Activated effector memory CD4-positive, alpha-beta T cell treated with Interleukin-2 at 50 U/mL for 16 hours (primary cell): ENCODE data around the gene SLC25A13.
"Not testable (repeated sequence)": the region's sequence is repeated elsewhere in the genome, so short reads cannot be mapped to it uniquely, and the experiment has no call there.

ENCODE experiments used
- DNase-seq: peaks from one replicate; pipeline ENCODE4 v3.0.0-alpha.2; 2020

Gene SLC25A13

DNA sequence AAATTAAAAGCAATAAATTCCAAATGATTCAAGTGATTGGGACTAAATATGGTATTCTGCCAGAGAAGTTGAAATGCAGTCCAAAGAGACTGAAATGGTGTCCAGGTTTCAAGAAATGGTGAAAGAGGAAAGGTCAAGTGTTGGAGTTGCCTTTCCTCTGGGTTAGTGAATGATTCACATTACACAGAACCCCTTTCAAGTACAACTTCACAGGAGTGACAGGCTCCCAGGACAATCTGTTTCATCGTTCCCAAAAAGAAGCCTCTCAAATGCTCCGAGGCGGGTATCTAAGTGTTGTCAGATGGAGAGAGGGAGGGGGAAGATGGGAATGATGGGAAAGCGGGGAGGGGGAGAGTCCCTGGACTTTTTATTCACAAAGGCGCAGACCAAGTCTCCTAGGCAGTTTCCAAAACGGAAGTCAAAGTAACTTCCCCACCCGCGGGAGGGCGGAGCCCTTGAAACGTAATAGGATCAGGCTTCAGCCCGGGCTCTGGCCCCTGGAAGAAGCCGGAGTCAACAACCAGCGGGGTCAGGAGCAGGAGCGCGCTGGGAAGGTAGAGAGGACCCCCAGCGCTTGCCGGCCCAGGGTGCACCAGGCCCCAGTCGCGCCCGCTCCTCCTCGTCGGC, 754 bp downstream of the SLC25A13 start:
- DNase-seq: peak; percentile 36

DNA sequence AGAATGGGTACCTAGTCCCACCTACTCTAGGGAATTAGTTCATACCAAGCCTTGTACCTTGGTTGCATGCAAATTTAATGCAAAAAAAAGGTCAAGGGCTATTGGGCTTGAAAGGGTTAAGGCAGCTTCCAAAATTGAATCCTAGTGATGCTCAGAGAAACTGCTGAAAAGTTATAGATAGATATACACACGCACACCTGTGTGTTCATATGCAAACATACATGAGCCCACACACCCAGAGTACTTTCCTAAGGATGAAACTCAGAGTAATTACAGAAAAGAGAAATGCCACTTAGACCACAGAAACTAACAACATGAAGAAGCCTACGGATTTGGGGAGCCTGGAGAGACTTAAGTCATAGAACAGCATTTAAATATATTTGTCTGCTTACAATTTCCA, 1.5 kb downstream of the SLC25A13 start:
- DNase-seq: no peak

DNA sequence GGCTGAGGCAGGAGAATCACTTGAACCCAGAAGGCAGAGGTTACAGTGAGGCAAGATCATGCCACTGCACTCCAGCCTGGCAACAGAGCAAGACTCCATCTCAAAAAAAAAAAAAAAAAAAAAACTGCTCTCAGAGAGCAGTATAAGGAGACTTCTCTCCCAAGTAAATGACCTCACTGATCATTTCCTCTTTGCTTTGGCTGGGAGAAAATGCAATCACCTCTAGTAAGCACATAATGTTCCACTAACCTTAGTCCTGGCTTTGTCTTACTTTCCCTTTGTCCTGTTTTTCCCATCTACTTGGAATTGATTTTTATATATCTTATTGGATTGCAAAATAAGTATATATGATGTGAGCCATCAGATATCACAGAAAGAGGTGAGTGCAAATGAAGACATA, 2.5 kb downstream of the SLC25A13 start:
- no peak for DNase-seq

- no peak for DNase-seq
Measured at GRCh38 chr7:96316949-96317348, 4.9 kb downstream of the SLC25A13 start.

GRCh38 chr7:96315125-96315512, 6.8 kb downstream of the SLC25A13 start:
- DNase-seq: no peak

- DNase-seq: no peak
Measured at GRCh38 chr7:96314402-96315124, 7.3 kb downstream of the SLC25A13 start.

- DNase-seq: no peak
Measured at GRCh38 chr7:96313940-96314339, 8.0 kb downstream of the SLC25A13 start.

DNA sequence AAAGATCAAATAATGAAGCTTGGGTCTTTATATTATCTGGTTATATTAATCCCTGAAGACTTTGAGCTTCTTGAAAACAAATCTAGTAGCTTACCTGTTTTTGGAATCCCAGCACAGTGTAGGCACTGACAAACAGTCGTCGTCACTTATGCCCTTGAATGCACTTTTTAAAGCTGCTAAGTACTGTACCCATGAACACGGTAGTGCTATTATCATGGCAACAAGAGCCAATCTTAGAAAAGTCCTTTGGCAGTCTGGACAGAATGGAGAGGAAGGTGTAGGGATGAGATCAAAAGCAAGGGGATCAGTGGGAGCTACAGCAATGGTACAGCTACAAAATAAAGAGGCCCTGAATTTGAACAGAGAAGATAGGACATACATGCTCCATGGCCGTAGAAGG, 9.4 kb downstream of the SLC25A13 start:
- no peak for DNase-seq

DNA sequence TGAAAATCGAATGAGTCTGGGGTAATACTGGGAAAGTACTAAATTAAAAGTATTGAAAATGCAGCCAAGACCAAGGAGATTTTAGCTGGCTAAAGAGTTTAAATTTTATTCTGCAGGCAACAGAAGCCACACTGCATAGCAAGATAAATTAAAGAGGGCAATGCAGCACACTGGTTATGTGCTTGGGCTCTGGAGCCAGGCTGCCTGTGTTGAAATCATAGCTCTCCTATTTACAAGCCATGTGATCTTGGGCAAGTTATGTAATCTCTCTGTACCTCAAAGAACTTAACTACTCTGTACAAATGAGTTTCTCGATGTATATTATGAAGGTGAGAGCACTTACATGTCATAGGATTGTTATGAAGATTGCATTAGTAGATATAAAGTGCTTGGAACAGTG, 9.9 kb downstream of the SLC25A13 start:
- no peak for DNase-seq

- no peak for DNase-seq
Measured at GRCh38 chr7:96310110-96310509, 11.8 kb downstream of the SLC25A13 start.

DNA sequence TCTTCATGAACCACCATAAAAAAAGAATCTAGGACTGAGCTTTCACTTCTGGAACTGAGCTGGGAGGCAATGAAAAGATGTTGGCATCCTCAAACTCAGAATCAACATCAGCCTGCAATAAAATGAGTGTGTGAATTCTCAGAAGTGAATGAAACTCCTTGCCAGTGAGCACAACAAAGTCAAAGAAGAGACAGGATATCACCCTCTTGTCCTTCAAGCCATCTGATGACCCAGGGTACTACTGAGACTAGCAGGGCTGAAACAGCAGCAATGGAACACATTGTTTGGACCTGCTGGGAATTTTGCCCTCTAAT, 13.0 kb downstream of the SLC25A13 start:
- no peak for DNase-seq

DNA sequence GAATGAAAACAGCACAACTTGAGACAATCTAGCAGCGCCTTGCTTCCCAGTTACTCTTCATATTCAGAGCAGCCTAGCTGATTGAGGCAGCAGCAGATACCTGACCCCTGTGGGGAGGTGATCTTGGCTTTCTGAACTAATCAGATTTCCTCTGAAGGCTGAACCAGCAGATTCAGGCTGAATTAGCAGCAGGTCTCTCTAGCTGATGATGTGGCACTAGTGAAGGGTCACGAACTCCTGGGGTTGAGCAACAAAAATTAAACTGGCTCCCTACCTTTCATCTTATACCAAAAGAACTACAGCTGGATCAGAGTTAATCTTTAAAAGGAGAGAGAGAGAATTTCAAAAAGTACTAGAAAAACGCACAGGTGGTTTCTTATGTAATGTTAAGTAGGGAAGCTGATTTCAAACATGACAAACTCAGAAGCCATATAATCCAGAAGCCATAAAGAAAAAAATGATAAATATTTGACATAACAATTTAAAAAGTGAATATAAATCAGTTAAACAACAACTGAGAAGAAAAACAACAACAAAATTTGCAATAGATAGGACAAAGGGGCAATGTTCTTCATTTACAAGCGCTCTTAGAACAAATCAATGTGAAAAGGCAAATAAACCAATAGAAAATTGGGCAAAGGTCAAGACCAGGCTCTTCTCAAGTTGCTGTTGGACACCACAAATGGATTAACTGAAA, 13.5 kb downstream of the SLC25A13 start:
- DNase-seq: no peak

DNA sequence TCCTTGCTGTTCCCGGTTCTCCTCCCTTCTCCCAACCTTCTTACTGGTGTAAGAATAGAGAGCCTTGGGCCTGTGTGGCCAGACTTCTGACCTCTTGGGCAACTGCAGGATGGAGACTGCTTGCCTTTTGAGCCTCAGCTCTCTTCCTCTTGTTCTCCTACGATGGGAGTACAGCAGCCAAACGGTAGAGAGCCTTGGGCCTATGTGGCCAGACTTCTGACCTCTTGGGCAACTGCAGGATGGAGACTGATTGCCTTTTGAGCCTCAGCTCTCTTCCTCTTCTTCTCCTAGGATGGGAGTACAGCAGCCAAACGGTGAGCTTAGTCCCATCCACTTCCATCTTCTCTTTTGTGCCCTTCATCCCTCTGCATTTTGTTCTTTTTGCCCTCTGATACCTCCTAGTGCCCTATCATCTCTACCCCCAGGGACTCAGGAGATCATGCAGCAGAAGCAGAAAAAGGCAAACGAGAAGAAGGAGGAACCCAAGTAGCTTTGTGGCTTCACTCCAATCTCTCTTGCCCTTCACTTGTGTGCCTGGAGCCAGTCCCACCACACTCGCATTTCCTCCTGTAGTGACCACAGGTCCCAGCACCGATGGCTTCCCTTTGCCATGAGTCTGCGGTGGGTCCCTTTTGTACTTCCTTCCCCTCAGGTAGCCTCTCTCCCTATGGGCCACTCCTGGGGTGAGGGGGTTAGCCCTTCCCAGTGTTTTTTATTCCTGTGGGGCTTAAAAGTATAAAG, 15.3 kb downstream of the SLC25A13 start:
- DNase-seq: no peak

DNA sequence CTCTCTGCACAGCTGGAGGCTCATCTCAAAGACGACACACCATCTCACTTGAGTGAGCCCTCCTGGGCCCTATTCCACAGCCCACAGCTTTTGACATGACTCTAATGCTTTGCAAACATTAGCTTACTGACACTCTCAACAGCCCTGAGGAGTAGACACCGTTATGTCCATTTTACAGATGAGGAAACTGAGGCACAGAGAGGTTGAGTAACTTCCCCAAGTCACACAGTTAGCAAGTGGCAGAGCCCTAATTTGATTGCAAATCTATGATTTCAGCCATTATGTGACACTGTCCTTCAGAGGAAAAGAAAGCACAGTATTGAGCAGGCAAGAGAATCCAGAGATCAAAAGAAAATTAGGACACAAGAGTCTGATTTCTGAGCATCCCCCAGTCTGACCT, 16.0 kb downstream of the SLC25A13 start:
- no peak for DNase-seq

DNA sequence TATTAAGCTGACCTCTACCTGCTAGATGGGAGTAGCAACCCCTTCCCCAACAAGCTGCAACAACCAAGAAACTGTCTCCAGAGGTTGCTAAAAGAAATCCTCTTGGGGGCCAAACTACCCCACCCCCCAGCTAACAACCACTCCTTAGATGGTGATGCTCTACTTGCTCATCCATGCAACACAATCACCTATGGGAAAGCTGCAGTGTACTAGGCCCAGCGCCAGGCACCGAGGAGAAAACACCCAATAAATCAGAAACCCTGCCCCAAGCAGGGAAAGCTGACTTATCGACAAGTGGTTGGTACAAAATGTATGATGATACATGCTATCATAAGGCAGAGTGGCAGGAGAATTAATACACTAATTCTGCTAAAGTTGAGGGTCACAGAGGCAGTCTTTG, 17.3 kb downstream of the SLC25A13 start:
- DNase-seq: no peak

- no peak for DNase-seq
Measured at GRCh38 chr7:96303686-96304443, 18.0 kb downstream of the SLC25A13 start.

GRCh38 chr7:96303105-96303685, 18.7 kb downstream of the SLC25A13 start:
- DNase-seq: no peak

- no peak for DNase-seq
Measured at GRCh38 chr7:96300986-96301385, 20.9 kb downstream of the SLC25A13 start.

DNA sequence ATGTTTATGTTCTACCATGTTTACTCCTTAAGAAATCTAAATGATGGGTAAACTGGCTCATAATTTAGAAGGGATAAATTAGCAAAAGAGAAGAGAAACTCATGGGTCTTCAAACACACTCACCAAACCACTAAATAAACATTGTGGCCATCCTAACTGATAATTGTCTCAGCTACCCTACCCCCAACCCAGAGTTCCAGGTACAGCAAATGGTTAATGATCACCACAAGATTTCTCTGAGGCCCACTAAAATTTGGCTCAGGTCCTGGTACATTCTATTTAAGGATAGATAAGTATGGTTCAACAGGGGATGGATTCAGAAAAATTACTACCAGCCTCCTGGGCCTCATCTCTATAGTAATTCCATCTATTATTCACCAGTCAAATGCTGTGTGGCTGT, 21.4 kb downstream of the SLC25A13 start:
- DNase-seq: no peak

DNA sequence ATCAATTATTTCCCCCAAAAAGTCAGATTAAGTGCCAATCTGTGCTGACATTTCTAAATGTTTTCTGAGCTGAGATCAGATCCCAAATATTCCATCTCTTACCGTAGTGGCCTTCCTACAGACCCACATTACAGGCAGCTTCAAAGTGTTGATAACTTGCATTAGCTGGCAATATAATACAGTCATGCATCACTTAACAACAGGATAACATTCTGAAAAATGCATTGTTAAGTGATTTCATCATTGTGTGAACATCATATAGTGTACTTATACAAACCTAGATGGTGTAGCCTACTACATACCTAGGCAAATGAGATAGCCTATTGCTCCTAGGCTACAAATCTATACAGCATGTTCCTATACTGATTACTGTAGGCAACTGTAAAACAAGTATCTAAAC, 22.4 kb downstream of the SLC25A13 start:
- DNase-seq: no peak

GRCh38 chr7:96297876-96298275, 24.0 kb downstream of the SLC25A13 start:
- no peak for DNase-seq

GRCh38 chr7:96297446-96297845, 24.5 kb downstream of the SLC25A13 start:
- DNase-seq: not testable (repeated sequence)

DNA sequence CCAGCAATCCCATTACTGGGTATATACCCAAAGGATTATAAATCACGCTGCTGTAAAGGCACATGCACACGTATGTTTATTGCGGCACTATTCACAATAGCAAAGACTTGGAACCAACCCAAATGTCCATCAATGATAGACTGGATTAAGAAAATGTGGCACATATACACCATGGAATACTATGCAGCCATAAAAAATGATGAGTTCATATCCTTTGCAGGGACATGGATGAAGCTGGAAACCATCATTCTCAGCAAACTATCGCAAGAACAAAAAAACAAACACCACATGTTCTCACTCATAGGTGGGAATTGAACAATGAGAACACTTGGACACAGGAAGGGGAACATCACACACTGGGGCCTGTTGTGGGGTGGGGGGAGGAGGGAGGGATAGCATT, 28.0 kb downstream of the SLC25A13 start:
- not testable (repeated sequence) for DNase-seq
